GM13976 (cell line): Measurements from ENCODE around the gene NCOA5.

Experiments used
- DNase-seq: peaks from one replicate; pipeline ENCODE4 v3.0.0; 2012; ENCODE audit warnings: low spot score
- in situ Hi-C: fragments of 300-500 bp; cut with MboI; formaldehyde crosslinking; loops from one replicate; pipeline ENCODE4 v1.12.0; 2022; ENCODE audit warnings: low sequenced_read_pairs, mixed read lengths, inconsistent platforms; ENCODE audit not compliant: unreplicated experiment
- TF ChIP-seq, protein P1 (sequence below): IDR thresholded peaks from 2 replicates; pipeline ENCODE4 v1.5.1; 2012; ENCODE audit warnings: borderline replicate concordance, mild to moderate bottlenecking; ENCODE audit not compliant: insufficient read depth; ENCODE audit errors: extremely low read depth, missing control alignments, control extremely low read depth

Gene NCOA5

DNA sequence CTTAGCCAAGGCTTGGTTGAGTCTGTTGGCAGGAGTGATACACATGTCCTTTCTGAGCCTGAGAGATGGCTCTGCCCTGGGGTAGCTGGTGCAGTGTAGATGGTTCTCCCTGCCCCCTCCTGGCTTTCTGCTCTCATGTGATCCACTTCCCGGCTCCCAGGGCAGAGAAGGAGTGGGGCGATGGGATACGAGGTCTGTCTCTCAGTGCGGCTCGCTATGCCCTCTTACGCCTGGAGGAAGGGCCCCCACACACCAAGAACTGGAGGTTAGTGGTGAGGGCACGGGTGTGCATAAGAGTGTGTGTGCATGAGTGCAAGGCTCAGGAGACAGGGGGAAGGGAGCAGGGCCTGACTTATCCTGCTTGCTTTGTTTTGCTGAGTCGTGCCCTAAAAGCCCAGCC is 41.9 kb downstream of the NCOA5 start:
- TF ChIP-seq, protein P1, sequence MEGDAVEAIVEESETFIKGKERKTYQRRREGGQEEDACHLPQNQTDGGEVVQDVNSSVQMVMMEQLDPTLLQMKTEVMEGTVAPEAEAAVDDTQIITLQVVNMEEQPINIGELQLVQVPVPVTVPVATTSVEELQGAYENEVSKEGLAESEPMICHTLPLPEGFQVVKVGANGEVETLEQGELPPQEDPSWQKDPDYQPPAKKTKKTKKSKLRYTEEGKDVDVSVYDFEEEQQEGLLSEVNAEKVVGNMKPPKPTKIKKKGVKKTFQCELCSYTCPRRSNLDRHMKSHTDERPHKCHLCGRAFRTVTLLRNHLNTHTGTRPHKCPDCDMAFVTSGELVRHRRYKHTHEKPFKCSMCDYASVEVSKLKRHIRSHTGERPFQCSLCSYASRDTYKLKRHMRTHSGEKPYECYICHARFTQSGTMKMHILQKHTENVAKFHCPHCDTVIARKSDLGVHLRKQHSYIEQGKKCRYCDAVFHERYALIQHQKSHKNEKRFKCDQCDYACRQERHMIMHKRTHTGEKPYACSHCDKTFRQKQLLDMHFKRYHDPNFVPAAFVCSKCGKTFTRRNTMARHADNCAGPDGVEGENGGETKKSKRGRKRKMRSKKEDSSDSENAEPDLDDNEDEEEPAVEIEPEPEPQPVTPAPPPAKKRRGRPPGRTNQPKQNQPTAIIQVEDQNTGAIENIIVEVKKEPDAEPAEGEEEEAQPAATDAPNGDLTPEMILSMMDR = no peak
- DNase-seq = no peak
- in situ Hi-C loops = no loop called here

DNA sequence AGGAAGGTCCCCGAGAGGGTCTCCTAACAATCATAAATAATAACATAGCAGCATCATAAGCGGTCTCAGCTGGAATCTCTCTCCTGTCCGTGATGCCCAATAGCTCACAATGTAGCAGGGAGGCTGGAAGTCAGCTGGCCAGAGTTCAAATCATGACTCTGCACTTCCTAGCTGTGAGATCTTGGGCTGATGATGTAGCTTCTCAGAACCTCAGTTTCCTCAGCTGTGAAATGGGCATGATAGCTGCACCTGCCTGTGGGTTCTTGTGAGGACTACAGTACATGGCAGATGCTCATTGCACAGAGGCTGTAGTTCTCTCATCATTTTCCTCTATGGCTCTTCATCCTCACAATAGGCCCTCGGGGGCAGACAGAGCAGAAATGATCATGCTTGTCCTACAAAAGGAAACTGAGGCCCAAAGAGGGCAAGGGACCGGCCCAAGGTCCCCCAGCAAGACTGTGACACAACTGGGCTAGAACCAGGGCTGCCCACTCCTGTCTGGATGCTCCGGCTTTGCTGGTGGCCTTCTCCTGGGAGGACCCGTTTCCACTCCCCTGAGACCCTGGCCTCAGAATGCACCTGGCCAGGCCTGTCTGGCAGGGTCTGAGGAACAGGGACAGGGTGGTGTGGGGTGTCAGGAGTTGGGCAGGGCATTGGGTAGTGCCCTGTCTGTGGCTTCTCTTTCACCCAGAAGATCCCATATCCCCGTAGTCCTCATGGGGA is 43.0 kb downstream of the NCOA5 start:
- TF ChIP-seq, protein P1 = no peak

DNA sequence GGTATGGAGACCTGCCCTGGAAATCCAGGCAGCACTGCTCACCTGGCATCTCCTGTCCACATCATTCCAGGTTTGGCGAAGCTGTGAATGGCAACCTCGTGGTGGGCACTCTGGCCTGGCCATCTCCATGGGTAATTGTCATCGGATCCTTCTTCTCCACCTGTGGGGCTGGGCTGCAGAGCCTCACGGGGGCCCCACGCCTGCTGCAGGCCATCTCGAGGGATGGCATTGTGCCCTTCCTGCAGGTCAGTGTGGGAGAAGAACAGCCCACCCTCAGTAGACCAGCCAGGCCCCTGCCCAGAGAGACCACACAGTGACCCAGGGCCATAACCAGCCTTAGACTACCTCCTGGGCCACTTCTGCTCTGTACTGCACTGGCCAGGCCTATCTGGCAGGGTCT is 44.9 kb downstream of the NCOA5 start:
- no peak for DNase-seq
- in situ Hi-C loops = no loop called here
- TF ChIP-seq, protein P1 = no peak

More for the DNA sequence above, 43.0 kb downstream of the NCOA5 start:
- in situ Hi-C loops = no loop called here
- no peak for DNase-seq

DNA sequence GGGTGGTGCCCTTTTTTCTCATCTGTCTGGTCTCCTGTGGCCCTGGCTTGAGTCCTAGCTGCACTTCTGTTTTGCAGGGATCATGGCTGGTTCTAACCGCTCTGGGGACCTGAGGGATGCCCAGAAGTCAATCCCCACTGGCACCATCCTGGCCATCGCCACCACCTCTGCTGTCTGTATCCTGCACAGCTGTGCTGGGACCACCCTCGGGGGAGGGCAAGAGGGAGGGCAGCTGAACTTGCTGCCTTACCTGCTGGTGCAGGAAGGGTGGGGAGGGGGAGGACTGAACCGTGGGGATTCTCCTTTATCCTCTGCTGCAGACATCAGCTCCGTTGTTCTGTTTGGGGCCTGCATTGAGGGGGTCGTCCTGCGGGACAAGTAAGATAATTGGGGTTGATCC is 46.2 kb downstream of the NCOA5 start:
- TF ChIP-seq, protein P1 = no peak
- in situ Hi-C loops = no loop called here
- no peak for DNase-seq

DNA sequence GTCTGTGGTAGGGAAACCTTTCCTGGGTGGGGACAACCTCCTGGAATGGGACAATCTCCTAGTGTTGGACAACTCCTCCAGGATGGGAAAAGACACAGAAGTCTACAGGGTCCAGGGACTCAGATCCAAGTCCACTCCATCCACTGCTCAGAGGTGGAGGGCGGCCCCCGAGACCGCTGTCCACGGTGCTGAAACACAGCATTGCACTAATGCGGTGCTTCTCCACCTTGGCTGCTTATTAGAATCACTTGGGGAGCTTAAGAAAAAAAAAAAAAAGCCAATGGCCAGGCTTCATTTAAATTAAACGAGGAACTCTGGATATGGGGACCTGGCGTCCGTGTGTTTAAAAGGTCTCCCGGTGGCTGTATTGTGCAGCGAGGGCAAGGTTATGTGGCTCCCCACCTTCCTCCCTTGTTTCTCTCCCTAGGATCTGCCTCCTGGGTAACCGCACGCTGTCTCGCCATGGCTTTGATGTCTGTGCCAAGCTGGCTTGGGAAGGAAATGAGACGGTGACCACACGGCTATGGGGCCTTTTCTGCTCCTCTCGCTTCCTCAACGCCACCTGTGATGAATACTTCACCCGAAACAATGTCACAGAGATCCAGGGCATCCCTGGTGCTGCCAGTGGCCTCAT is 48.7 kb downstream of the NCOA5 start:
- DNase-seq = peak; percentile 71

DNA sequence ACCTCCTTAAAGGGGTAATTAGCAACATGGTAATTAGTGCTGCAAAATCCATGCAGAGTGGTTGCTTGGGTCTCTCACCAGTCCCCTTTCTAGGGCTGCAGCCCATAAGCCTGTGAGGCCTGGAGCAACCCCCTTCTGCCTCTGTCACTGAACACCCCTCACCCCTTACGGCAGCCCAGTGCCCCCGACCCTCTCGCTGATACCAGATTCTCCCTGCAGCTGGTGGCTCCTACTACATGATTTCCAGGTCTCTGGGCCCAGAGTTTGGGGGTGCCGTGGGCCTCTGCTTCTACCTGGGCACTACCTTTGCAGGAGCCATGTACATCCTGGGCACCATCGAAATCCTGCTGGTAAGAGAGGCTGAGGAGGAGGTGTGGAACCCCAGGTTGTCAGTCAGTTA is 52.7 kb downstream of the NCOA5 start:
- TF ChIP-seq, protein P1 = no peak
- in situ Hi-C loops = no loop called here

More for the DNA sequence above, 48.7 kb downstream of the NCOA5 start:
- TF ChIP-seq, protein P1 = no peak
- in situ Hi-C loops = no loop called here

More for the DNA sequence above, 52.7 kb downstream of the NCOA5 start:
- DNase-seq = no peak
